ENCODE results near the gene JOSD1. TPM values are rescaled to one million over a fixed set of nuclear protein-coding genes. Genes with fewer than 3 reads are reported as not detected.
A peak's percentile ranks its signal among the peaks of the same experiment; 100 is the strongest.

JOSD1 gene
- total RNA-seq, 4 donors from 2014 or later = 49.4 to 76.9 (median 59.4) TPM

DNA sequence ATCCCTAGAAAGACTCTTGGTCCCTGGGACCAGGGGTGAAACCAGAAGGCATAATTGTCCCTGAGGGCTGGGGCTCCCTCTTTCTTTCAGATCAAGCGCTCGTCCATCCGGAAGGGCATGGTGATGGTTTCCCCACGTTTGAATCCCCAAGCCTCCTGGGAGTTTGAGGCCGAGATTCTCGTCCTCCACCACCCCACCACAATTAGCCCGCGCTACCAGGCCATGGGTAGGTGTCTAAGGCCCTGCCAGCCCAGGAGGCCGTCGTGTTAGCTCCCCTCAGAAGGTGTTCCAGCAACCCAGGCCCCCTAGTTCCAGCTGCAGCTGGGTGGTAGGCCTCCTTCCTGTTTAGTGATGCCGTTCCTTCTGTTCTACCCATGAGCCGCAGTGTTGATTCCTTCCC is 26.4 kb upstream of the JOSD1 start:
- Histone ChIP-seq H3K27ac (replicated peaks in 1 of 4) (no peak overlapping the region), H3K4me1 (peaks cover 3 to 15% (median 9%) of the 10 kb centered on the region in 4 donors), H3K36me3 (peaks cover 80 to 100% (median 98%) of the 10 kb centered on the region in 4 donors), H3K4me3 (no peak overlapping the region), H3K9me3 (no peaks in the 10 kb centered on the region), H3K27me3 (no peaks in the 10 kb centered on the region)
- TF ChIP-seq, protein P1, sequence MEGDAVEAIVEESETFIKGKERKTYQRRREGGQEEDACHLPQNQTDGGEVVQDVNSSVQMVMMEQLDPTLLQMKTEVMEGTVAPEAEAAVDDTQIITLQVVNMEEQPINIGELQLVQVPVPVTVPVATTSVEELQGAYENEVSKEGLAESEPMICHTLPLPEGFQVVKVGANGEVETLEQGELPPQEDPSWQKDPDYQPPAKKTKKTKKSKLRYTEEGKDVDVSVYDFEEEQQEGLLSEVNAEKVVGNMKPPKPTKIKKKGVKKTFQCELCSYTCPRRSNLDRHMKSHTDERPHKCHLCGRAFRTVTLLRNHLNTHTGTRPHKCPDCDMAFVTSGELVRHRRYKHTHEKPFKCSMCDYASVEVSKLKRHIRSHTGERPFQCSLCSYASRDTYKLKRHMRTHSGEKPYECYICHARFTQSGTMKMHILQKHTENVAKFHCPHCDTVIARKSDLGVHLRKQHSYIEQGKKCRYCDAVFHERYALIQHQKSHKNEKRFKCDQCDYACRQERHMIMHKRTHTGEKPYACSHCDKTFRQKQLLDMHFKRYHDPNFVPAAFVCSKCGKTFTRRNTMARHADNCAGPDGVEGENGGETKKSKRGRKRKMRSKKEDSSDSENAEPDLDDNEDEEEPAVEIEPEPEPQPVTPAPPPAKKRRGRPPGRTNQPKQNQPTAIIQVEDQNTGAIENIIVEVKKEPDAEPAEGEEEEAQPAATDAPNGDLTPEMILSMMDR (IDR thresholded peaks at IDR 0.05) = no peak
- TF ChIP-seq EP300 (IDR thresholded peaks at IDR 0.05) (no peak), POLR2AphosphoS5 (IDR thresholded peaks at IDR 0.05) (no peak), POLR2A (IDR thresholded peaks at IDR 0.05; ENCODE audit: low read depth) (no peak)
- intact Hi-C loops (cut with DNase I) = no loop called here
- WGBS = 93% methylated on average over 10 of the region's 12 CpGs
- DNase-seq (ENCODE audit: extremely low spot score) = no peak

DNA sequence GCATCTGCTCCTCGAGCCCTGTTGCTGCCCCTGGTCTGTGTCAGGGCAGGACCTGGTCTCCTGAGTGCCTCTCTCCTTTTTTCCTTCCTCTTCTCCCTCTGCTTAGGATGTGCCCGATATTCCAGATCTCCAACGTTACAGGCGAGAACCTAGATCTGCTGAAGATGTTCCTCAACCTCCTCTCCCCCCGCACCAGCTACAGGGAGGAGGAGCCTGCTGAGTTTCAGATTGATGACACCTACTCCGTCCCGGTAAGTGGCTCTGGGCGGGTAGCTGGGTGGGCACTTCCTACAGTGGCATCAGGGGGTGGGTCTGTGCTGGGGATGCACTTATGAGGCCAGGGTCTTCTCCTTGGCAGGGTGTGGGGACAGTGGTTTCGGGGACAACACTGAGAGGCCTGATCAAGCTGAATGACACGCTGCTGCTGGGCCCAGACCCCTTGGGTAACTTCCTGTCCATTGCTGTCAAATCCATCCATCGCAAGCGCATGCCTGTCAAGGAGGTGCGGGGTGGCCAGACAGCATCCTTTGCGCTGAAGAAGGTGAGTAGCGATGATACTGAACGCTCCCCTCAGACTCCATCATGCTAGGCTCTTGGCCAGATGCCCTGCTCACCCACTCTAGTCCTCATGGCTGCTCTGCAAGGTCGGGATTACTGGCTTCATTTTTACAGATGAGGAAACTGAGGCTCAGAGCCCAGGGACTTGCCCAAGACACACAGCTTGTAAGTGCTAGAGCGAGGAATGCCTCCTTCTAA is 25.3 kb upstream of the JOSD1 start:
- Histone ChIP-seq H3K27me3 (no peaks in the 10 kb centered on the region), H3K4me3 (no peak overlapping the region), H3K27ac (replicated peaks in 1 of 4) (no peak overlapping the region), H3K36me3 (peaks cover 89 to 100% (median 100%) of the 10 kb centered on the region in 4 donors), H3K4me1 (peaks cover 0 to 11% (median 4%) of the 10 kb centered on the region in 4 donors), H3K9me3 (no peaks in the 10 kb centered on the region)
- no peak for DNase-seq (ENCODE audit: extremely low spot score)
- TF ChIP-seq EP300 (IDR thresholded peaks at IDR 0.05) (no peak), POLR2AphosphoS5 (IDR thresholded peaks at IDR 0.05) (no peak), POLR2A (IDR thresholded peaks at IDR 0.05; ENCODE audit: low read depth) (no peak)
- TF ChIP-seq, protein P1 (IDR thresholded peaks at IDR 0.05) = no peak
- whole genome bisulfite sequencing = 87% methylated on average over 12 of the region's 18 CpGs
- intact Hi-C loops (cut with DNase I) = no loop called here

DNA sequence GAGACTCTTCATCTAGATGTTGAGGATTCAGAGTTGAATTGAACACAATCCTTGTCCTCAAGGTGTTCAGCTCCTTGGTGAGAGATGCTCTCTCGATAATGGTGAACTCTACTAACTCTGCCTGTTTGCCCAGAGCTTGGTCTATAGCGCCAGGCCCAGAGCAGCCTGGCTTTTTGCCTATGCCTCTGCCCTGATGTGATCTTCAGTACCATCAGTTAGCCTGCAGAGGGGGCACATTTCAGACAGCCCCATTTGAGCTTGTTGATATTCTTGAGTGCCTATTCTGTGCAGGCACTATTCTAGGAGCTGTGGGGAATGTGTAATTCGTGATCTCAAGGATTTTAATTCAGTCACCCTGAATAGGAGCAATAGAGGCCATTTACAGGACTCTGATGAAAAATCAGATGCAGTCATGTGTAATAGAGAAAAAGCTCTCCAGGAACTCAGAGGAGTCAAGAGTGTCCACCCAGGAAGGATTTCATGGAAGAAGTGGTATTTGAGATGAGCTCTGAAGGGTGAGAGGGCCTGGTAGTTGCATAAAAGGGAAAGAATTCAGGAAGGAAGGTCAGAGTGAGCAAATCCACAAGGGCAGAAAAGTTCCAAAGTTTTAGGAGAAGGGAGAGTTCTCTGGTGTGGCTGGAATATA is 24.3 kb upstream of the JOSD1 start:
- intact Hi-C loops (cut with DNase I) = no loop called here
- Histone ChIP-seq H3K27ac (replicated peaks in 1 of 4) (no peak overlapping the region), H3K27me3 (no peaks in the 10 kb centered on the region), H3K9me3 (no peaks in the 10 kb centered on the region), H3K4me1 (peaks cover 0 to 11% (median 4%) of the 10 kb centered on the region in 4 donors), H3K36me3 (peaks cover 85 to 100% (median 97%) of the 10 kb centered on the region in 4 donors), H3K4me3 (no peak overlapping the region)
- TF ChIP-seq, protein P1 (IDR thresholded peaks at IDR 0.05) = peak in 1 of 3 experiments; percentile 42
- no peak for TF ChIP-seq EP300 (IDR thresholded peaks at IDR 0.05)
- no peak for DNase-seq (ENCODE audit: extremely low spot score)
- 80% methylated on average over 3 of the region's 3 CpGs for WGBS

DNA sequence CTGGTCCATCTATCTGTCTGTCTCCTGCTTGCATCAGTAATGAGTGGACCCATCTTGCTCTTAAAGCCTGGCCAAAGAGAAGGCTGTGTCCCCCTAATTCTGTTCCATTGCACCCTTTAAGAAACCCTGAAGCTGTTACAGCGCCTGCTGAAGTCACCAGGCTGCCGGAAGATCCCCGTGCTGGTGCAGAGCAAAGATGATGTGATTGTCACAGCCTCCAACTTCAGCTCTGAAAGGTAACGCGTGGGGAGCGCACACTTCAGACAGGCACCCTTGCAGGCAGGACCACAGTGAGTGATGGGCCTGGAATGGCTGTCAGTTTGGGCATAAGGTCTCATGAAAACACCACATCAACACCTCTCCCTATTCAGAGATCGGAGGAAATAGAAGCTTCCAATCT is 23.4 kb upstream of the JOSD1 start:
- no peak overlapping the region for H3K27ac ChIP-seq (replicated peaks in 1 of 4)
- peaks cover 0 to 12% (median 6%) of the 10 kb centered on the region in 4 donors for H3K4me1 ChIP-seq
- WGBS = 100% methylated on average over 6 of the region's 7 CpGs
- H3K4me3 ChIP-seq = no peak overlapping the region
- intact Hi-C loops (cut with DNase I) = no loop called here
- no peaks in the 10 kb centered on the region for H3K27me3 ChIP-seq
- H3K36me3 ChIP-seq = peaks cover 76 to 94% (median 89%) of the 10 kb centered on the region in 4 donors
- no peak for TF ChIP-seq POLR2AphosphoS5 (IDR thresholded peaks at IDR 0.05)
- TF ChIP-seq POLR2A (IDR thresholded peaks at IDR 0.05; ENCODE audit: low read depth) = no peak
- TF ChIP-seq, protein P1 (IDR thresholded peaks at IDR 0.05) = no peak
- no peak for TF ChIP-seq EP300 (IDR thresholded peaks at IDR 0.05)
- H3K9me3 ChIP-seq = no peaks in the 10 kb centered on the region
- DNase-seq (ENCODE audit: extremely low spot score) = no peak

Measured in esophagus muscularis mucosa (tissue), 4 donors.